CD4-positive, alpha-beta T cell treated with Interleukin-12 subunit alpha and Interleukin-12 subunit beta, for 1 hour (primary cell): ENCODE measurements around the gene SLC37A4.
"Not testable (repeated sequence)": the region's sequence is repeated elsewhere in the genome, so short reads cannot be mapped to it uniquely, and the experiment has no call there.

Experiments
- DNase-seq: peaks from one replicate; pipeline ENCODE4 v3.0.0-alpha.2; 2020

Gene SLC37A4

DNA sequence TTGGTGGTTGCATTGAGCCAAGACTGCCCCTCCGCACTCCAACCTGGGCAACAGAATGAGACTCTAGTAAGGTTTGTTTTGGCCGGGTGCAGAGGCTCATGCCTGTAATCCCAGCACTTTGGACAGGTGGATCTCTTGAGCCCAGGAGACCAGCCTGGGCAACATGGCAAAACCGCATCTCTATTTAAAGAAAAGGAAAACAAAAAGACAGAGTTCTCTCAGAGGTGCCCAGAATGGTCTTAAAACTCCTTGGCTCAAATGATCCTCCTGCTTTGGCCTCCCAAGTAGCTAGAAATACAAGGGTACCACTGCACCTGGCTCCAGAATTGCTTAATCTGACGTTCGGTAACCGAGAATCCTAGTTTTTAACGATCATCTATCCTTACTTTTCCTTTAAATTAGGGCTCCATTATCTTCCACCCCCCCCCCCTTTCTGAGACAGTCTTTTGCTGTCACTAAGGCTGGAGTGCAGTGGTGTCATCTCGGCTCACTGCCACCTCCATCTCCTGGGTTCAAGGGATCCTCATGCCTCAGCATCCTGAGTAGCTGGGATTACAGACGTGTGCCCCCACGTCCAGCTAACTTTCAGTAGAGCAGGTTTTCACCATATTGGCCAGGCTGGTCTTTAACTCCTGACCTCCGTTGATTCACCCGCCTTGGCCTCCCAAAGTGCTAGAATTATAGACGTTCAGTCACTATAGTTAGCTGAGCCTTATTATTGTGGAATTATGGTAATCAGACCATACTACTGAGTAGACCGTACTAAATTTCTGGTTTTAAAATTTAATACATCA, 14.3 kb downstream of the SLC37A4 start:
- DNase-seq = no peak

DNA sequence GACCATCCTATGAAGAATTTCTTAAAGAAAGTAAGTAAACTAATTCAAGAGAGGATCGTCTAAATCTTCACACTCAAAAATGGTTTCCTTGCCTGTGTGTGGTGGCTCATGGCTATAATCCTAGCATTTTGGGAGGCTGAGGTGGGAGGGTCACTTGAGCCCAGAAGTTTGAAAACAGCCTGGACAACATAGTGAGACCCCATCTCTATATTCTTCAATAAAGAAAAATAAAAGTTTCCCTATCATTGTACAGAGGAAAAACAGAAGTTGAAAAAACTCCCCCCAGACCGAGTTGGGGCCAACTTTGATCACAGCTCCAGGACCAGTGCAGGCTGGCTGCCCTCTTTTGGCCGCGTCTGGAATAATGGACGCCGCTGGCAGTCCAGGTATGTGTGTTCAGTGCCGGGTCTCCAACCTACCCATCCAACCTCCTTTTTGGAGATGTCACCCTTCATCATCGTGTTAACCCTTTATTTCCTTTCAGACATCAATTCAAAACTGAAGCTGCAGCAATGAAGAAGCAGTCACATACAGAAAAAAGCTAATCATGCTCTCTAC, 15.5 kb downstream of the SLC37A4 start:
- DNase-seq = no peak

DNA sequence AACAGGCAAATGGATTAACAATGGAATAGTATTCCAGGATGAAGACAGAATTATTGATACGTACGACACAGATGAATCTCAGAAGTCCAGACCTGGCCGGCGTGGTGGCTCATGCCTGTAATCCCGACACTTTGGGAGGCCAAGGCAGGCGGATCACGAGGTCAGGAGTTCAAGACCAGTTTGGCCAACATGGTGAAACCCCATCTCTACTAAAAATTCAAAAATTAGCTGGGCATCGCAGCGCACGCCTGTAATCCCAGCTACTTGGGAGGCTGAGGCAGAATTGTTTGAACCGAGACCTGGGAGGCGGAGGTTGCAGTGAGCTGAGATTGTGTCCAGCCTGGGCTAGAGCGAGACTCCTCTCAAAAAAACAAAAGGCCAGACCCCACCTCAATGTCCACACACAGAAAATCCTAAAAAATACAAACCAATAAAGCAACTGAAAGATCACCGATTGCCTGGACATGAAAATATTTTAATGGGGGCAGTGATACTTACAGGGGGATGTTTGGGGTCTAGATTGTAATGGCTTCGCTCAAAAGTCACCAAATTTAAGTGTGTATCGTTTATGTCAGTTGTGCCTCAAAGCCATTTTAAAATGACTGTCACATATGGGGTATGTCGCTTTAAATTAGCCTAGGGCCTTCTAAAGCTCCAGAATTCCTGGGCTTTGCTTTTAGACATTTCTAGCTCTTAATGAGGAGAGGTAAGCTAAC, 16.3 kb downstream of the SLC37A4 start:
- DNase-seq = no peak

DNA sequence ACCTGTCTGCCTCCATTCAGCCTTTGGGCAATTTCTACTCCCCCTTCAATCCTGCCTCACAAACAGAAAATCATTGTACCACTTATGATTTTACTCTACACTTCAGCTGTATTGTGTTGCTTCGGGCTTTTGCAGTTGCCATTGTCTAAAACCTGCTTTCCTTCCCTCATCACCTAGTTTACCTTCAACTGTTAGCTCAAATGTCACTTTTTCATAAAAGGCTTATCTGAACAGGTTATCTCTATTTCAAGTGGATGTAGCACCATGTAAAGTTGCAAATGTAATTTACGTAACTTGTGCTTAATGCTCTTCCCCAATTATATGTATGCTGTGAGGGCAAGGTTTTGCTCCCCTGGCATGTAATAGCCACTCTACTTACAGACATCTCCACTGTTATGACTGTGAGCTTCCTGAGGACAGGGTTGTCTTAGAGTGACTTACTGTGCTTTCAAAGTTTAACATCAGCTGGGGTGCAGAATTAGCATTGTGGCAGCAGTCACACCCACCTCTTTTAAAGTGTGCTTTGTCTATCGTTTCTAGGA, 18.0 kb downstream of the SLC37A4 start:
- DNase-seq = no peak

DNA sequence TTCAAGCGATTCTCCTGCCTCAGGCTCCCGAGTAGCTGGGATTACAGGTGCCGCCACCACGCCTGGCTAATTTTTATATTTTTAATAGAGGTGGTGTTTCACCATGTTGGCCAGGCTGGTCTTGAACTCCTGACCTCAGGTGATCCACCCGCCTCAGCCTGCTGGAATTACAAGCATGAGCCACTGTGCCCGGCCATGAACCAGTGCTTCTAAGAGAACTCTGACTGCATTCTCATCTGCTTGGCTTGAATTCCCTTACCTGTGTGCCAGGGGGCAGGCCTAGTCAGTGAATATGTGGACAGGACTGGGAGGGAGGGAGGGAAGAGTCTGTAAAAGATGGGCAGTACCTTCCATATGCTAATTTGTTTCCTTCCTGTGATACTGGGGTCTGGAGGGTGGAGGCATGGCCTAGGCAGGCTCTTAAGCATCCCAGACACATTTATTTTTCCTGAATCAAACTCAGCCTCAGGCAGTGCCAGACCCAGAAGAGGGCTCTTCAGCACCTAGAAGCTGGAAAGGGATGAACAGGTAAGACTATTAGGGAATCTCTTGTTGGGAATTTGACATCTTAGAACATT, 19.1 kb downstream of the SLC37A4 start:
- DNase-seq = no peak

DNA sequence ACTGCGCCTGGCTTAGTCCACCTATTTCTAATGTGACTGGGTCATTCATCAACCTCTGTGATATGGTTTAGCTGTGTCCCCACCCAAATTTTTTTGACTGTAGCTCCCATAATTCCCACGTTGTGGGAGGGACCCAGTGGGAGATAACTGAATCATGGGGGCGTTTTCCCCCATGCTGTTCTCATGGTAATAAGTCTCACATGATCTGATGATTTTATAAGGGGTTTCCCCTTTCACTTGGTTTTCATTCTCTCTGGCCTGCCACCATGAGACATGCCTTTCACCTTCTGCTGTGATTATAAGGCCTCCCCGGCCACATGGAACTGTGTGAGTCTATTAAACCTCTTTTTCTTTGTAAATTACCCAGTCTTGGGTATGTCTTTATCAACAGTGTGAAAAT, 24.0 kb downstream of the SLC37A4 start:
- DNase-seq = no peak

DNA sequence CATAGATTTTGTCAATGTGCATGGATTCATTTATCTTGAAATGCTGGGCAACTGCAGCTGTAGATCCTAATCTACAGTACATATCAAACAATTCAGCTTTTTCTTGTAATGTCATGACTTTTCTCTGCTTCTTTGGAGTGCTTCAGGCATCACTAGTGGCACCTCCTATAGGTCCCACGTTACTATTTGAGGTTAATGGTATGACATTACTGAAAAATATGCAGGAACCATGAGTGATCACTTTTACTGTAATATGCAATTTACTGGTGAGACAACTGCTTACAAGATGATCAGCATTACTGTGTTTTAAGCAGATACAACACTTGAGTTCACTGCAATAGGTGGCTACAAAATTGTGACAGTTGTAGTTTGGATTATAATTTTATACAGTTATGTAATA, 29.8 kb downstream of the SLC37A4 start:
- no peak for DNase-seq

DNA sequence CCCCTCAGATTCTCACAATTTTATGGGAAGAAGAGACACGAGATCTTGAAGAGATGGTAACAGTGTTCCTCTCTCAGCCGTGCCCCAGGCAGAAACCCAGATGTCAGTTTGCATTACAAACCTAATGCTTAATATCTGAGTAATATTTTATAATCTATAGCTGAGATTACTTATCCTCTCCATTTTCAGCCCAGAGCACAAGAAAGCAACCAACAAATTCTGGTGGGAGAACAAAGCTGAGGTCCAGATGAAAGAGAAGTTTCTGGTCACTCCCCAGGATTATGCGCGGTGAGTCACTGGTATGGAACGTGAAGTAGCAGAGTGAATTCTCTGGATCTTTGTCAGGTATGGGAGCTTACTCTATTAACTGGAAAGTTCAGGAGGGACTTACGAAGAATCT, 31.9 kb downstream of the SLC37A4 start:
- DNase-seq = no peak

DNA sequence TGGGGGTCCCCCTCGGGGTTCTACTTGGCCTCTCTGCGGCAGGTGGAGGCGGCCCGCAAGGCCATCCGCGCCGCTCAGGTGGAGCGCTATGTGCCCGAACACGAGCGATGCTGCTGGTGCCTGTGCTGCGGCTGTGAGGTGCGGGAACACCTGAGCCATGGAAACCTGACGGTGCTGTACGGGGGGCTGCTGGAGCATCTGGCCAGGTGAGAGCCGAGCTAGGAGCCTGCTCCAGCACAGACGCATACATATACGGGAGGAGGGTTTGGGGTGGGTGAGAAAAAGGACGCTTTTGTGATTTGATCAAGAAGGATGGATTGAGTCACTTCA, 32.3 kb downstream of the SLC37A4 start:
- DNase-seq = no peak

DNA sequence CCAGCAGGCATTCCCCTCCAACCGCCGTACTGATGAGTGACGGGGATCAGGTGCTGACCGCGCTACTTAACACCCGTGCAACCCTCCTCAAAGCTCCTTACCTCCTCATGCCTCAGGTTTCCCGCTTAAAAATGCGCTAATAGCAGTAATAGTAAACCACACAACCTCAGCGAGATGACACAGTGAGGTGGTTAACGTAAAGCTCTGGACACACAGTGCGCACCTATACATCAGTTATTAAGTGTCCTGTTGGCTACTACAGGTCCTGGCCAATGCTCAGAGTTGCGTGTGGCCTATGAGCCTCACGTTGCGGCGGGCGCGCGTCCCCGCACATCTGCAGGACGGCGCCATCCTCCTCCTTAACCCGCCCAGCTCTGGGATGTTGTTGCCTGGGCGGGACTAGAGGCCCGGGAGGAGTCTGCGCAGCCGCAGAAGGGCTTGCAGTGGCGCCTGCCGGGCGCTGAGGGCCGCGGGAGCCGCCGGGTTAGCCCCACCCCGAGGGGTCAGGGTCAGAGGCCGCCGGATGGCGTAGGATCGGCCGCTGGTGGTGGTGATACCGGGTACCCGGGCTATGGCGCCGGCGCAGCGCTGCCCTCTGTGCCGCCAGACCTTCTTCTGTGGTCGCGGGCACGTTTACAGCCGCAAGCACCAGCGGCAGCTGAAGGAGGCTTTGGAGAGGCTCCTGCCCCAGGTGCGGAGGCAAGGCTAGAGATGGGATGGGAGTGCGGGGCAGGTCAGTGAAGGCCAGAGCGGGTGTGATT, 32.9 kb downstream of the SLC37A4 start, which contains the start of gene CENATAC:
Gene CENATAC (plus strand): TSS at position 512 of the 761 bp plus-strand sequence. CDS start 60 bp downstream, at position 572.
- peak; percentile 96 for DNase-seq

DNA sequence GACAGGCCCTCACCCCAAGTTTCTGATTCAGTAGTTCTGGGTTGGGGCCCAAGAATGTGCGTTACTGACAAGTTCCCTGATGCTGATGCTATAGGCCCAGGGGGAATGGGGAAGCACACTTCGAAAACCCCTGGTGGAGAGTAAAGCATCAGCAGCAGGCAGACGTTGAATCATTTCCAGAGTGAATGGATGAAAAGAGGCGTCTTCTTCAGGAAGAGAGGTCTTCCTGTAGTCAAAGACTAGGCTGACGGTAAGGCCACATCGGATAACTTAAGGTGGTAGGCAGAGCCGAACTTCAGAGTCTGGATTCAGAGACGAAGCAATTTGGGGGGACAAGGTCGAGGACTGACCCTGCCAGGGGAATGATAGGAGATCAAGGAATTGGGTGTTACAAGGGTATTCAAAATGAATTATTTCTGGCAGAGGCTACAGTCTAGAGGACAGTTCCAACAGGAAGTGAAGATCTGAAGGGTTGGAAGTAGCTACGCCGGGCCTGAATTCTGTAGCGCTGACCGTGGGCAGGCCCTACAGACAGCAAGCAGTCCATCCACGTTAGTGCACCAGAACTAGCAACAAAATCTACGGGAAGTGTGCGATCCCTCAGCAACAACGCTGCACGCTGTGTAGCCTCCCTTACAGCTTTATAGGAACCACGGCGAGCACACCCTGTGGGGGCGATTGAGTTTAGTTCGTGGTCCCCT, 33.6 kb downstream of the SLC37A4 start:
- peak; percentile 50 for DNase-seq

DNA sequence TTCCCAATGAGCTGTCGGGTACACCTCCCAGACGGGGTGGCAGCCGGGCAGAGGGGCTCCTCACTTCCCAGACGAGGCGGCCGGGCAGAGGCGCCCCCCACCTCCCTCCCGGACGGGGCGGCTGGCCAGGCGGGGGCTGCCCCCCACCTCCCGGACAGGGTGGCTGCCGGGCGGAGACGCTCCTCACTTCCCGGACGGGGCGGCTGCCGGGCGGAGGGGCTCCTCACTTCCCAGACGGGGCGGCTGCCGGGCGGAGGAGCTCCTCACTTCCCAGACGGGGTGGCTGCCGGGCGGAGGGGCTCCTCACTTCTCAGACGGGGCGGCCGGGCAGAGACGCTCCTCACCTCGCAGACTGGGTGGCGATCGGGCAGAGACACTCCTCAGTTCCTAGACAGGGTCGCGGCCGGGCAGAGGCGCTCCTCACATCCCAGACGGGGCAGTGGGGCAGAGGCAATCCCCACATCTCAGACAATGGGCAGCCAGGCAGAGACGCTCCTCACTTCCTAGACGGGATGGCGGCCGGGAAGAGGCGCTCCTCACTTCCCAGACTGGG, 39.1 kb downstream of the SLC37A4 start:
- not testable (repeated sequence) for DNase-seq

DNA sequence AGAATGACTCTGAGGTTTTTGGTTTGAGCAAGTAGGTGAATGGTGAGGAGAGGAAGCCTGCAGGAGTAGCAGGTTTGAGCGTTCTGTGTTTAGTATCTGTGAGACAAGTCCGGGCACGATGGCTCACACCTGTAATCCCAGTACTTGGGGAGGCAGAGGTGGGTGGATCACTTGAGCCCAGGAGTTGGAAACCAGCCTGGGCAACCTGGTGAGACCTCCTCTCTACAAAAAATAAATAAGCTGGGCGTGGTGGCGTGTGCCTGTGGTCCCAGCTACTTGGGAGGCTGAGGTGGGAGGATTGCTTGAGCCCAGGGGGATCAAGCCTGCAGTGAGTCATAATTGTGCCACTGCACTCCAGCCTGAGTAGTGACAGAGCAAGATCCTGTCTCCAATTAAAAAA, 42.4 kb downstream of the SLC37A4 start:
- DNase-seq = no peak

DNA sequence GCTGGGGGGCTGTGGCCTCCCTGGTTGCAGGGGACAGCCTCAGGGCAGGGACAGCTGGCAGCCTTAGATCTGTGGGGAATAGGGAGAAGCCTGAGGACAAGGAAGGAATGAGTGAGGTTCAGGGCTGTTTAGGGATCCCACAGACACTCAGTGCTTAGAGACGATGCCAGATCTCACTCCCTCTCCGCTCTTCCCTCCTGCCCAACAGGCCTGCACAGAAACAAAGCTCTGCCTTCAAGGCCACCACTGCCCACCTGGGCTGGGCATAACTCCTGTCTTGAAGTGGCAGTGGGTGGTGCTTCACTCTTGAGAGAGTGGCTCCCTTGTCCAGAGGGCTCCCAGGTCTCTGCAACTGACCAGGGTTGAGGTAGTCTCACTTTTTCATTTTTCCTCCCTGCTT, 45.9 kb downstream of the SLC37A4 start:
- no peak for DNase-seq

DNA sequence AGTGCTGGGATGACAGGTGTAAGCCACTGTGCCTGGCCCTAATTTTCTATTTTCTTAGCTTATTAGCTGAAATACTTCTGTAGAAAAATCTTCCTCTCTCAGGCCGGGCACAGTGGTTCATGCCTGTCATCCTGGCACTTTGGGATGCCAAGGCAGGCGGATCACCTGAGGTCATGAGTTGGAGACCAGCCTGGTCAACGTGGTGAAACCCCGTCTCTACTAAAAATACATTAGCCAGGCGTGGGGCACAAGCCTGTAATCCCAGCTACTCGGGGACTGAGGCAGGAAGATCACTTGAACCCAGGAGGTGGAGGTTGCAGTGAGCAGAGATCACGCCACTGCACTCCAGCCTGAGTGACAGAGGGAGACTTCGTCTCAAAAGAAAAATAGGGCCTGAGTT, 46.3 kb downstream of the SLC37A4 start:
- DNase-seq = not testable (repeated sequence)

DNA sequence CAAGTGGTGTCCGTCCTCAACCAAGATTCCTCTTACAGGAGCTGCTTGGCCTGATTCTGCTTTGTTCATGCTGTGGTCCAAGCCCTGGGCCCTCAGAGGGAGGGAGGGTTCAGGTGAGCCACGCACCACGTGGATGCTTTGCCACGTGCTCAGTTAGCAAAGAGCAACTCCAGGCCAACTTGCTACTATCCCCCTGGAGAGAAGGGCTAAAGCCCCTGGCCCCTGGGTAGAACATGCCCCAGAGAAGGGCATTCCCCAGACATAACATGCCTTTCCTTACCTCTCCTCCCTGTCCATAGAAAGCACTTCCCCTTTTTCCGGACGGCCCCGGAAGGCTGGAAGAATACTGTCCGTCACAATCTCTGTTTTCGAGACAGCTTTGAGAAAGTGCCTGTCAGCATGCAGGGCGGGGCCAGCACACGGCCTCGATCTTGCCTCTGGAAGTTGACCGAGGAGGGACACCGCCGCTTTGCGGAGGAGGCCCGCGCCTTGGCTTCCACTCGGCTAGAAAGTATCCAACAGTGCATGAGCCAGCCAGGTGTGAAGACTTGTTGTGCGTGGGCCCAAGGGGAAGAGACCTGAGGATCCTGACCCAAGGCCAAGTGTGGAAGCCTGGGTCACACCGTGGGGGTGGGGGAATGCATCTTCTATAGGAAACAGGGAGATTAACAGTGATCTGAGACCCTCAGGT, 50.3 kb downstream of the SLC37A4 start:
- no peak for DNase-seq

DNA sequence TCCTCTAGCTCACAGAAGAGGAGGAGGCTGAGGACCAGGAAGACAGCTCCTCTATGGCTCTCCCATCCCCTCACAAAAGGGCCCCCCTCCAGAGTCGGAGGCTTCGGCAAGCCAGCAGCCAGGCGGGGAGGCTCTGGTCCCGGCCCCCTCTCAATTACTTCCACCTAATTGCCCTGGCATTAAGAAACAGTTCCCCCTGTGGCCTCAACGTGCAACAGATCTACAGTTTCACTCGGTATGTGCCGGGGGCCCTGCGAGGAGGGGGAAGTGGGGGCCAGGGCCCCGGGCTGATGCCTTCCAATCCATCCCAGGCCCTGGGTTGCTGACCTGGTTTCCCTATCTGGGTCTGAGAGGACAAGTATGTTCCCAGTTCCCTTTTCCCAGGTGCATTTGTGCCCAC, 51.2 kb downstream of the SLC37A4 start:
- DNase-seq = no peak

DNA sequence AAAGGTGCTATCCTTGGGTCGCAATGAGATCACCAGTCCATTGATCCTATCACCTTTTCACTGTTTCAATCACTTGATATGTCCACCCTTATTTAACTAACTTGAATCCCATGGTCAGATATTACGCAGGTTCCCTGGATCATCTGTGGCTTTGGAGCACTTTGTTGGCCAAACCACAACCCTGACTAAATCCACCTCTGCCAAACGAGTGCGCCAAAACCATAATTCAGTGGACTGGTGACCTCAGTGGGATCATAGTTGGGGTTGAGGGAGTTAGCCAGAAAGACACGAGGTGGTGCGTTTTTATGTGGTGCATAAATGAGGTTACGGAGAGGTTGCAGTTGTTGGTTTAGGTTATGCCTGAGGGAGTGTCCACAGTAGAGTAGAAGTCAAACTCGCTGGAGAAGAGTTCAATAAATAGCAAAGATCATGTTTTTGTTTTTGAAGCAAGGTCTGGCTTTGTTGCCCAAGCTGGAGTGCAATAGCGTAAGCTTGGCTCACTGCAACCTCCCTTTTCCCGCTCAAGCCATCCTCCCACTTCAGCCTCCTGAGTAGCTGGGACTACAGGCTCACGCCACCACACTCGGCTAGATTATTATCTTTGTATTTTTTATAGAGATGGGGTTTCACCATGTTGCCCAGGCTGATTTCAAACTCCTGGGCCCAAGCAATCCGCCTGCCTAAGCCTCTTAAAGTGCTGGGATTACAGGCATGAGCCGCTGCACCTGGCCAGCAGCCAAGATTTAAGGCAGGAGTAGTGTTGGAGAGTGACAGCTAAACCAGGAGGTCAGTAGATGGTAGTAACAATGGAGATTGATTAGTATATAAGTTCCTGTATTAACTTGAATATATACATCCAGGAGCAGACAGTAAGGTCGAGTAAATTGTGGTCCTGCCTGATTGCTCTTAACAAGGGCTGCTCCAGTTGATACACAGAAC, 54.6 kb downstream of the SLC37A4 start:
- no peak for DNase-seq
